HG03460 (cell line): ENCODE data around the gene SLC44A2.
"Not testable (repeated sequence)": the region's sequence is repeated elsewhere in the genome, so short reads cannot be mapped to it uniquely, and the experiment has no call there.

Experiments
- ATAC-seq: cut with Tn5 transposase; IDR thresholded peaks from one replicate; pipeline ENCODE4 v1.9.1; 2021; ENCODE audit not compliant: unreplicated experiment

The SLC44A2 gene

GRCh38 chr19:10648360-10648759 is 23.0 kb downstream of the SLC44A2 start:
- ATAC-seq: no peak

- no peak for ATAC-seq
Measured at GRCh38 chr19:10651851-10652250, 26.5 kb downstream of the SLC44A2 start.

GRCh38 chr19:10653482-10653731 is 28.1 kb downstream of the SLC44A2 start:
- ATAC-seq: no peak

- ATAC-seq: peak; percentile 64
Measured at GRCh38 chr19:10653732-10654609, 28.6 kb downstream of the SLC44A2 start, which contains the start of gene ILF3. ILF3 (plus strand) TSS chr19:10654346; CDS start chr19:10670606, 16,260 bp downstream.

- no peak for ATAC-seq
Measured at GRCh38 chr19:10654610-10655456, 29.5 kb downstream of the SLC44A2 start.

GRCh38 chr19:10655457-10656312 is 30.3 kb downstream of the SLC44A2 start:
- no peak for ATAC-seq

GRCh38 chr19:10660346-10660745 is 35.0 kb downstream of the SLC44A2 start:
- no peak for ATAC-seq

GRCh38 chr19:10661946-10662345 is 36.6 kb downstream of the SLC44A2 start:
- no peak for ATAC-seq

GRCh38 chr19:10662384-10663251 is 37.3 kb downstream of the SLC44A2 start:
- no peak for ATAC-seq

GRCh38 chr19:10663252-10663563 is 37.9 kb downstream of the SLC44A2 start:
- not testable (repeated sequence) for ATAC-seq

GRCh38 chr19:10667867-10668266 is 42.5 kb downstream of the SLC44A2 start:
- no peak for ATAC-seq

GRCh38 chr19:10669246-10669645 is 43.9 kb downstream of the SLC44A2 start:
- no peak for ATAC-seq

GRCh38 chr19:10670182-10670581 is 44.8 kb downstream of the SLC44A2 start:
- no peak for ATAC-seq

- ATAC-seq: no peak
Measured at GRCh38 chr19:10670876-10671804, 45.8 kb downstream of the SLC44A2 start.

- ATAC-seq: not testable (repeated sequence)
Measured at GRCh38 chr19:10671922-10672321, 46.6 kb downstream of the SLC44A2 start.

GRCh38 chr19:10675214-10675613 is 49.9 kb downstream of the SLC44A2 start:
- not testable (repeated sequence) for ATAC-seq

- no peak for ATAC-seq
Measured at GRCh38 chr19:10677751-10678150, 52.4 kb downstream of the SLC44A2 start.

GRCh38 chr19:10678813-10679212 is 53.5 kb downstream of the SLC44A2 start:
- no peak for ATAC-seq

- no peak for ATAC-seq
Measured at GRCh38 chr19:10679743-10680142, 54.4 kb downstream of the SLC44A2 start.
